Measurements from ENCODE around the gene LAMB4.

DNA sequence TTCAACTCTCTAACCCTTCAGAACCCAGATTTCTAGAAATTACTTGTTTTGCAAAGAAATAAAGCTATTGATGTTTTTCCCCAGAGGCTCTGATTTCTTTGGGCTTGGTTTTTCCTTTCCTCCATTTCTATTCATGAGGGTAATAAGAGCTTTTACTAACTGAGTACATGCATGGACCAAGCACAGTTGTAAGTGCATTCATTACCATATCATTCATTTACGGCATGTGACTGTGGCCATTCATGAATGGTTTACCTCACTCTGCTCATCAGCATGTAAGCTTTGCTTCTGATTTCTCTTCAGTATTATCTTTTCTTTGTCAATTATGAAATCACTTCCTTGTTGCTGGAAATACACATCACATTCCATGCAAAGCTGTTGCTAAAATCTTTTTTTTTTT lies 42.4 kb downstream of the LAMB4 start:
- TF ChIP-seq GATA2 (IDR thresholded peaks at IDR 0.05; ENCODE audit: low read depth, low read length) (no peak), GATA3 (IDR thresholded peaks at IDR 0.05; ENCODE audit: low read depth, low read length) (no peak)

All from SH-SY5Y (cell line).